OCI-LY1 (cell line): ENCODE data around the gene TACC3.

Experiments used
- EZH2 ChIP-seq: fragments of 200-600 bp; sonication (generic), shearing (Covaris generic); IDR thresholded peaks from 2 replicates; pipeline ENCODE4 v1.8.0; 2017; ENCODE audit warnings: borderline replicate concordance, mixed run types, mild to moderate bottlenecking, antibody characterized with exemption, low read length, moderate library complexity, mixed read lengths
- TF ChIP-seq, protein P1 (sequence below): fragments of 200-600 bp; sonication (generic), shearing (Covaris generic); IDR thresholded peaks from 2 replicates; pipeline ENCODE4 v1.5.1; 2017; ENCODE audit warnings: mild to moderate bottlenecking, antibody characterized with exemption, low read length, moderate library complexity, mixed read lengths

DNA sequence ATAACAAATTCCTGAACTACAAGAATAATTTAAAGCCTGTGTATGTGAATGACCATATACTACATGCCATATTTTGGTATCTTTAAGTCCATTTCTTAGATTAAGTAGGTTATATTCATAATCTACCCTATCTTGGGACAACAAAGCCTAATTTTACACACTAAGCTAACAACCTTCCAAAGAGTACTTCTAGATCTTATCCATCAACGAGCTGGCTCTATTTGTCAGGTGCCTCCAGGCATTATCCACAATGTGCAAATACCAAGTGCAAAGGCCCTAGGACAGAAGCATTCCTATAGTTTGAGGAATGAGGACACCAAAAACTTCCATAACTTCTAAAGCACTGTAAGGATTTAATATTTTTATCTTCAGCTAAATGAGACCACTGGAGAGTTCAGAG lies 12.7 kb upstream of the TACC3 start:
- TF ChIP-seq EZH2: no peak
- TF ChIP-seq, protein P1, sequence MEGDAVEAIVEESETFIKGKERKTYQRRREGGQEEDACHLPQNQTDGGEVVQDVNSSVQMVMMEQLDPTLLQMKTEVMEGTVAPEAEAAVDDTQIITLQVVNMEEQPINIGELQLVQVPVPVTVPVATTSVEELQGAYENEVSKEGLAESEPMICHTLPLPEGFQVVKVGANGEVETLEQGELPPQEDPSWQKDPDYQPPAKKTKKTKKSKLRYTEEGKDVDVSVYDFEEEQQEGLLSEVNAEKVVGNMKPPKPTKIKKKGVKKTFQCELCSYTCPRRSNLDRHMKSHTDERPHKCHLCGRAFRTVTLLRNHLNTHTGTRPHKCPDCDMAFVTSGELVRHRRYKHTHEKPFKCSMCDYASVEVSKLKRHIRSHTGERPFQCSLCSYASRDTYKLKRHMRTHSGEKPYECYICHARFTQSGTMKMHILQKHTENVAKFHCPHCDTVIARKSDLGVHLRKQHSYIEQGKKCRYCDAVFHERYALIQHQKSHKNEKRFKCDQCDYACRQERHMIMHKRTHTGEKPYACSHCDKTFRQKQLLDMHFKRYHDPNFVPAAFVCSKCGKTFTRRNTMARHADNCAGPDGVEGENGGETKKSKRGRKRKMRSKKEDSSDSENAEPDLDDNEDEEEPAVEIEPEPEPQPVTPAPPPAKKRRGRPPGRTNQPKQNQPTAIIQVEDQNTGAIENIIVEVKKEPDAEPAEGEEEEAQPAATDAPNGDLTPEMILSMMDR: no peak
